Endothelial cell of umbilical vein (primary cell): ENCODE data around the gene FBXO38. TPM values are rescaled to one million over a fixed set of nuclear protein-coding genes. Genes with fewer than 3 reads are reported as not detected.

Experiments used
- BruUV-seq: library from RNA; stranded (reverse); fragments of 400-500 nt; replicated peaks from 2 replicates; lab custom pipeline; 2021; lab: Mats Ljungman, UMichigan
- CTCF ChIA-PET: fragments of 300-600, 350-600 bp; sonication (Branson Sonifier 250); formaldehyde crosslinking; loops from one replicate; lab custom pipeline; 2021; ENCODE audit warnings: antibody characterized with exemption, inconsistent platforms; lab: Charles Lee
- POLR2A ChIA-PET: fragments of 300-600, 350-600 bp; sonication (Branson Sonifier 250); formaldehyde crosslinking; loops from one replicate; lab custom pipeline; 2021; ENCODE audit warnings: antibody characterized with exemption, inconsistent platforms; lab: Charles Lee
- DNase-seq: peaks from one replicate; pipeline ENCODE4 v3.0.0-alpha.2; 2011; ENCODE audit warnings: low read depth, low spot score
- FAIRE-seq: peaks from 2 replicates; lab custom pipeline; 2011; peaks lifted over from hg19 to GRCh38; lab: Jason Lieb, UNC
- H2AFZ ChIP-seq: 2 replicates; pipeline ENCODE4 v1.6.0; 2012; ENCODE audit warnings: low read depth, low read length, control low read depth, inconsistent platforms
- H3K27ac ChIP-seq: 2 replicates; pipeline ENCODE4 v1.5.1; 2011; ENCODE audit warnings: low read depth, mild to moderate bottlenecking, control low read depth, low read length, moderate library complexity; ENCODE audit not compliant: insufficient read depth
- H3K27me3 ChIP-seq, 2 experiments: 2 replicates each; pipeline versions ENCODE4 v1.6.0 to v1.6.1; 2011; ENCODE audit warnings: low read length in 2 of 2, mixed read lengths in 1 of 2; ENCODE audit not compliant: control insufficient read depth in 2 of 2, insufficient read depth in 2 of 2
- H3K36me3 ChIP-seq, 2 experiments: 2 replicates in 1 of 2; 3 replicates in 1 of 2; pipeline ENCODE4 v1.5.1; 2011; ENCODE audit warnings: low read length in 2 of 2, mild to moderate bottlenecking in 1 of 2, moderate library complexity in 1 of 2; ENCODE audit not compliant: control insufficient read depth in 2 of 2, insufficient read depth in 2 of 2; ENCODE audit errors: extremely low read depth in 1 of 2
- H3K4me1 ChIP-seq: 3 replicates; pipeline ENCODE4 v1.5.1; 2011; ENCODE audit warnings: mild to moderate bottlenecking, low read length; ENCODE audit not compliant: control insufficient read depth, insufficient read depth; ENCODE audit errors: extremely low read depth
- H3K4me2 ChIP-seq: 2 replicates; pipeline ENCODE4 v1.6.1; 2011; ENCODE audit warnings: low read length, control low read depth, mixed read lengths; ENCODE audit not compliant: insufficient read depth
- H3K4me3 ChIP-seq, 3 experiments: fragments of 200-600 bp in 1 of 3; sonication (generic), shearing (Covaris generic) in 1 of 3; replicated peaks in 1 of 3; 2 replicates each; pipeline ENCODE4 v1.5.1; 2011 to 2016; ENCODE audit warnings: control low read depth in 3 of 3, low read length in 3 of 3, mild to moderate bottlenecking in 2 of 3, inconsistent platforms in 1 of 3, low read depth in 1 of 3, moderate library complexity in 1 of 3; ENCODE audit not compliant: insufficient read depth in 1 of 3
- H3K79me2 ChIP-seq: 2 replicates; pipeline ENCODE4 v1.6.0; 2012; ENCODE audit warnings: low read length, inconsistent platforms; ENCODE audit not compliant: control insufficient read depth, insufficient read depth
- H3K9ac ChIP-seq: replicated peaks from 2 replicates; pipeline ENCODE3; 2011; ENCODE audit warnings: low read length, control low read depth; ENCODE audit not compliant: insufficient read depth; ENCODE audit errors: extremely low read depth
- H3K9me1 ChIP-seq: replicated peaks from 3 replicates; pipeline ENCODE4 v1.6.0; 2011; ENCODE audit warnings: mild to moderate bottlenecking, low read length; ENCODE audit not compliant: control insufficient read depth, insufficient read depth; ENCODE audit errors: extremely low read depth
- H3K9me3 ChIP-seq: replicated peaks from 2 replicates; pipeline ENCODE4 v1.5.1; 2012; ENCODE audit warnings: low read length, inconsistent platforms; ENCODE audit not compliant: control insufficient read depth, insufficient read depth
- H4K20me1 ChIP-seq: replicated peaks from 2 replicates; pipeline ENCODE3; 2011; ENCODE audit warnings: mild to moderate bottlenecking, low read length; ENCODE audit not compliant: control insufficient read depth, insufficient read depth; ENCODE audit errors: extremely low read depth
- EZH2 ChIP-seq: IDR thresholded peaks from 2 replicates; pipeline ENCODE4 v1.6.1; 2012; ENCODE audit warnings: borderline replicate concordance, low read depth, mild to moderate bottlenecking, moderate library complexity, low read length, inconsistent platforms; ENCODE audit not compliant: severe bottlenecking
- FOS ChIP-seq: IDR thresholded peaks from 2 replicates; pipeline ENCODE4 v1.6.1; 2011; ENCODE audit warnings: mild to moderate bottlenecking, low read length, moderate library complexity, borderline replicate concordance; ENCODE audit not compliant: insufficient read depth
- GATA2 ChIP-seq: IDR thresholded peaks from 2 replicates; pipeline ENCODE4 v1.7.0; 2011; ENCODE audit warnings: low read depth, mild to moderate bottlenecking, moderate library complexity, mixed read lengths, low read length; ENCODE audit not compliant: insufficient read length, insufficient read depth
- JUN ChIP-seq: IDR thresholded peaks from 2 replicates; pipeline ENCODE4 v1.6.1; 2011; ENCODE audit warnings: borderline replicate concordance, low read depth; ENCODE audit not compliant: insufficient read length, insufficient read depth
- MYC ChIP-seq: IDR thresholded peaks from one replicate; pipeline ENCODE4 v1.6.1; 2011; ENCODE audit warnings: mild to moderate bottlenecking, low read depth, low read length
- POLR2A ChIP-seq: IDR thresholded peaks from 2 replicates; pipeline ENCODE4 v1.6.1; 2012; ENCODE audit warnings: low read depth, mild to moderate bottlenecking, control low read depth, low read length
- POLR2AphosphoS5 ChIP-seq: IDR thresholded peaks from 2 replicates; pipeline ENCODE4 v1.6.1; 2012; ENCODE audit warnings: low read depth, mild to moderate bottlenecking, control low read depth, low read length, moderate library complexity; ENCODE audit not compliant: insufficient read depth
- dilution Hi-C: fragments of 300-500 bp; cut with MboI; formaldehyde crosslinking; loops from one replicate; pipeline ENCODE4 v1.15.0; 2019; ENCODE audit warnings: low sequenced_read_pairs; ENCODE audit not compliant: extremely low pct_ligation_motif_present
- intact Hi-C: fragments of 100-400 bp; cut with micrococcal nuclease; formaldehyde crosslinking; loops from one replicate; pipeline ENCODE4 v1.10.0; 2022
- polyA plus RNA-seq, 4 experiments: library from polyadenylated mRNA; depleted of rRNA in 3 of 4; stranded (reverse) in 3 of 4; unstranded in 1 of 4; fragments of >200 nt; gene quantifications; 2 replicates each; pipeline versions ENCODE4 v1.2.1 to v1.2.3, GENCODE V29; 2011 to 2012; ENCODE audit warnings: missing spikeins in 1 of 4
- total RNA-seq: library from RNA; stranded (reverse); gene quantifications from 2 replicates; pipeline ENCODE4 v1.2.3, GENCODE V29; 2021
- TF ChIP-seq, protein P1 (sequence below), 2 donors: IDR thresholded peaks; 1 replicate in 1 of 2; 2 replicates in 1 of 2; pipeline ENCODE4 v1.5.1; 2011; ENCODE audit warnings: low read length in 2 of 2, mild to moderate bottlenecking in 2 of 2, moderate library complexity in 2 of 2, control low read depth in 1 of 2, inconsistent platforms in 1 of 2, low read depth in 1 of 2; ENCODE audit not compliant: insufficient read depth in 1 of 2; ENCODE audit errors: extremely low read depth in 1 of 2
- TF ChIP-seq, protein P2 (sequence below): IDR thresholded peaks from 2 replicates; pipeline ENCODE4 v1.6.1; 2011; ENCODE audit not compliant: insufficient read depth, insufficient read length

Gene FBXO38
- total and polyA plus RNA-seq, 2 donors (not counting 3 experiments of a cell fraction or from before 2014, with no cell fraction given) = 18.6 to 65.6 TPM

DNA sequence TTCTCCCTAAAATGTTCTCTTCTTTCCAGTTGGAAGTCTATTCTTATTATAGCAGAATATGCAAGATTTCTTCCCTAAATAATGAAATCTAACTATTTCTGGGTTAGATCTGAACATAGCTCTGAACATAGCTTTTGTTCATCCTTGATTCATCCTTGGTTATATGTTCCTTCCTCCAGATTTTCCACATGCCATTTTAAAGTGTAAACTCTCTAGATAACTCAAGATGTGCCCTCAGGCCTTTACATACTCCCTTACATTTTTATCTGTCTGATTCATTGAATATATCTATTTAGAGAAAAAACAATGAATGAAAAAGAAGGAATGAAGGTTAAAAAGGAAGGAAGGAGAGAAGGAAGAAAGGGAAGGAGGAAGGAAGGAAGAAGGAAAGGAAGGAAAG lies 100.9 kb downstream of the FBXO38 start:
- dilution Hi-C loops = no loop called here
- intact Hi-C loops = no loop called here
- CTCF ChIA-PET = interaction anchor here (1.2 to 5.8 kb wide), 7 partner anchors 11 to 246 kb away, joined by 3 to 141 read pairs (median 11); no protein-coding TSS in a partner anchor

More for the DNA sequence above, 100.9 kb downstream of the FBXO38 start:
- no TSS peak for BruUV-seq
- Histone ChIP-seq H3K9me3 (no peaks in the 10 kb centered on the region), H2AFZ (no peak overlapping the region), H3K9ac (no peak overlapping the region), H3K4me3 (no peak overlapping the region), H3K9me1 (no peaks in the 10 kb centered on the region), H4K20me1 (no peaks in the 10 kb centered on the region), H3K27me3 (peaks cover 3 to 15% of the 10 kb centered on the region in 2 experiments), H3K36me3 (no peaks in the 10 kb centered on the region), H3K4me2 (no peak overlapping the region), H3K27ac (no peak overlapping the region), H3K79me2 (no peaks in the 10 kb centered on the region), H3K4me1 (no peaks in the 10 kb centered on the region)
- FAIRE-seq = no peak
- POLR2A ChIA-PET = no interaction called here
- DNase-seq = no peak
- TF ChIP-seq, protein P1, sequence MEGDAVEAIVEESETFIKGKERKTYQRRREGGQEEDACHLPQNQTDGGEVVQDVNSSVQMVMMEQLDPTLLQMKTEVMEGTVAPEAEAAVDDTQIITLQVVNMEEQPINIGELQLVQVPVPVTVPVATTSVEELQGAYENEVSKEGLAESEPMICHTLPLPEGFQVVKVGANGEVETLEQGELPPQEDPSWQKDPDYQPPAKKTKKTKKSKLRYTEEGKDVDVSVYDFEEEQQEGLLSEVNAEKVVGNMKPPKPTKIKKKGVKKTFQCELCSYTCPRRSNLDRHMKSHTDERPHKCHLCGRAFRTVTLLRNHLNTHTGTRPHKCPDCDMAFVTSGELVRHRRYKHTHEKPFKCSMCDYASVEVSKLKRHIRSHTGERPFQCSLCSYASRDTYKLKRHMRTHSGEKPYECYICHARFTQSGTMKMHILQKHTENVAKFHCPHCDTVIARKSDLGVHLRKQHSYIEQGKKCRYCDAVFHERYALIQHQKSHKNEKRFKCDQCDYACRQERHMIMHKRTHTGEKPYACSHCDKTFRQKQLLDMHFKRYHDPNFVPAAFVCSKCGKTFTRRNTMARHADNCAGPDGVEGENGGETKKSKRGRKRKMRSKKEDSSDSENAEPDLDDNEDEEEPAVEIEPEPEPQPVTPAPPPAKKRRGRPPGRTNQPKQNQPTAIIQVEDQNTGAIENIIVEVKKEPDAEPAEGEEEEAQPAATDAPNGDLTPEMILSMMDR (IDR thresholded peaks at IDR 0.05; ENCODE audit: extremely low read depth in 1 of 2, insufficient read depth in 1 of 2, low read depth in 1 of 2, low read length in 2 of 2) = no peak
- TF ChIP-seq POLR2AphosphoS5 = no peak
- TF ChIP-seq, protein P2, sequence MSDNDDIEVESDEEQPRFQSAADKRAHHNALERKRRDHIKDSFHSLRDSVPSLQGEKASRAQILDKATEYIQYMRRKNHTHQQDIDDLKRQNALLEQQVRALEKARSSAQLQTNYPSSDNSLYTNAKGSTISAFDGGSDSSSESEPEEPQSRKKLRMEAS = no peak
- TF ChIP-seq JUN = no peak
- no peak for TF ChIP-seq MYC
- no peak for TF ChIP-seq EZH2
- no peak for TF ChIP-seq GATA2
- TF ChIP-seq FOS = no peak
- no peak for TF ChIP-seq POLR2A
